Ovary (tissue), 3 donors: Measurements from ENCODE around the gene ID2.

Experiments used
- EP300 ChIP-seq: sonication (generic); formaldehyde crosslinking; IDR thresholded peaks from one replicate; pipeline ENCODE4 v1.6.1; 2017; ENCODE audit warnings: antibody characterized with exemption
- POLR2A ChIP-seq: fragments of 450-650 bp; IDR thresholded peaks from one replicate; pipeline ENCODE4 v1.6.1; 2017; ENCODE audit warnings: antibody characterized with exemption, mild to moderate bottlenecking, moderate library complexity
- TF ChIP-seq, protein P1 (sequence below), 3 donors: fragments of 450-650 bp in 2 of 3; fragments of 200-600 bp in 1 of 3; IDR thresholded peaks; one replicate each; pipeline versions ENCODE4 v1.5.1 to v1.8.0; 2016 to 2022; ENCODE audit warnings: antibody characterized with exemption in 3 of 3, mild to moderate bottlenecking in 1 of 3
- donor health status: DM: no; HTN: no; CAD: no.

DNA sequence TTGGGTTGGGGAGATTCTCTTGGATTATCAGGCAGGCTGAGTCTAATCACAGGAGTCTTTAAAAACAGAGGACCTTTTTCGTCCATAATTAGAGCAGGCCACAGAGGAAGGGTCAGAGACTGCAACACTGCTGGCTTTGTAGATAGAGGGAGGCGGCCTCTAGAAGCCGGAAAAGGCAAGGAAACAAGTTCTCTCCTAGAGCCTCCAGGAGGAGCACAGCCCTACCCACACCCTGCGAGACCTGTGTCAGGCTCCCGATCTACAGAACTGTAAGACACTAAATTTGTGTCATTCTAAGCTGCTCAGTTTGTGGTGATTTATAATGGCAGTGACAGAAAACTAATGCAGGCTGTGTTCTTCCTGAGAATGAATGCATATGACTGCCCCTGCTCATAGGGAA is 15.3 kb downstream of the ID2 start:
- TF ChIP-seq, protein P1, sequence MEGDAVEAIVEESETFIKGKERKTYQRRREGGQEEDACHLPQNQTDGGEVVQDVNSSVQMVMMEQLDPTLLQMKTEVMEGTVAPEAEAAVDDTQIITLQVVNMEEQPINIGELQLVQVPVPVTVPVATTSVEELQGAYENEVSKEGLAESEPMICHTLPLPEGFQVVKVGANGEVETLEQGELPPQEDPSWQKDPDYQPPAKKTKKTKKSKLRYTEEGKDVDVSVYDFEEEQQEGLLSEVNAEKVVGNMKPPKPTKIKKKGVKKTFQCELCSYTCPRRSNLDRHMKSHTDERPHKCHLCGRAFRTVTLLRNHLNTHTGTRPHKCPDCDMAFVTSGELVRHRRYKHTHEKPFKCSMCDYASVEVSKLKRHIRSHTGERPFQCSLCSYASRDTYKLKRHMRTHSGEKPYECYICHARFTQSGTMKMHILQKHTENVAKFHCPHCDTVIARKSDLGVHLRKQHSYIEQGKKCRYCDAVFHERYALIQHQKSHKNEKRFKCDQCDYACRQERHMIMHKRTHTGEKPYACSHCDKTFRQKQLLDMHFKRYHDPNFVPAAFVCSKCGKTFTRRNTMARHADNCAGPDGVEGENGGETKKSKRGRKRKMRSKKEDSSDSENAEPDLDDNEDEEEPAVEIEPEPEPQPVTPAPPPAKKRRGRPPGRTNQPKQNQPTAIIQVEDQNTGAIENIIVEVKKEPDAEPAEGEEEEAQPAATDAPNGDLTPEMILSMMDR (IDR thresholded peaks at IDR 0.05): no peak
- no peak for TF ChIP-seq POLR2A
- no peak for TF ChIP-seq EP300
